IMR-90 (cell line): Measurements from ENCODE around the gene NUTM1. TPM values are rescaled to one million over a fixed set of nuclear protein-coding genes. Genes with fewer than 3 reads are reported as not detected.

Experiments used
- ATAC-seq: fragments of 200-7000 bp; cut with Tn5 transposase; 2 replicates; pipeline ENCODE4 v1.9.1; 2020; ENCODE audit warnings: low read depth, mild to moderate bottlenecking, moderate library complexity
- BruUV-seq: library from RNA; stranded (reverse); fragments of 400-500 nt; replicated peaks from 2 replicates; lab custom pipeline; 2021; lab: Mats Ljungman, UMichigan
- CTCF ChIA-PET: fragments of 300-600 bp; formaldehyde crosslinking; extraction: SDS; loops from one replicate; lab custom pipeline; 2021; ENCODE audit warnings: antibody characterized with exemption; lab: Yijun Ruan, JAX
- POLR2A ChIA-PET: fragments of 300-600 bp; sonication (Branson Sonifier 250); formaldehyde crosslinking; loops from one replicate; lab custom pipeline; 2022; ENCODE audit warnings: antibody characterized with exemption; ENCODE audit not compliant: unreplicated experiment; lab: Charles Lee
- DNase-seq: peaks from one replicate; pipeline ENCODE4 v3.0.0; 2013
- H2AFZ ChIP-seq: replicated peaks from 2 replicates; pipeline ENCODE3; 2013; ENCODE audit warnings: low read length, mild to moderate bottlenecking; ENCODE audit not compliant: poor library complexity
- H2AK5ac ChIP-seq: 2 replicates; pipeline ENCODE4 v1.6.1; 2013; ENCODE audit warnings: low read depth, low read length, inconsistent platforms
- H2AK9ac ChIP-seq: replicated peaks from 2 replicates; pipeline ENCODE3; 2013; ENCODE audit warnings: mild to moderate bottlenecking, low read depth, low read length, moderate library complexity; ENCODE audit not compliant: poor library complexity
- H2BK120ac ChIP-seq: 2 replicates; pipeline ENCODE4 v1.6.1; 2013; ENCODE audit warnings: low read depth, low read length, inconsistent platforms
- H2BK15ac ChIP-seq: 3 replicates; pipeline ENCODE4 v1.6.1; 2013; ENCODE audit warnings: low read depth, low read length, inconsistent platforms
- H2BK20ac ChIP-seq: 2 replicates; pipeline ENCODE4 v1.6.1; 2013; ENCODE audit warnings: low read depth, mild to moderate bottlenecking, inconsistent platforms, low read length, moderate library complexity
- H2BK5ac ChIP-seq: 2 replicates; pipeline ENCODE4 v1.6.1; 2013; ENCODE audit warnings: mild to moderate bottlenecking, low read depth, low read length, inconsistent platforms; ENCODE audit not compliant: poor library complexity, severe bottlenecking
- H3K14ac ChIP-seq: replicated peaks from 2 replicates; pipeline ENCODE4 v1.6.1; 2013; ENCODE audit warnings: low read depth, low read length, inconsistent platforms
- H3K18ac ChIP-seq: 2 replicates; pipeline ENCODE4 v1.6.1; 2013; ENCODE audit warnings: low read depth, low read length, control low read depth
- H3K23ac ChIP-seq: 2 replicates; pipeline ENCODE4 v1.6.1; 2013; ENCODE audit warnings: low read depth, low read length, inconsistent platforms
- H3K27ac ChIP-seq: 2 replicates; pipeline ENCODE4 v1.5.1; 2013; ENCODE audit warnings: mild to moderate bottlenecking, control low read depth, low read length; ENCODE audit not compliant: insufficient read depth
- H3K27me3 ChIP-seq: 2 replicates; pipeline ENCODE4 v1.6.1; 2013; ENCODE audit warnings: low read length; ENCODE audit not compliant: control insufficient read depth, insufficient read depth
- H3K36me3 ChIP-seq: 2 replicates; pipeline ENCODE4 v1.6.1; 2013; ENCODE audit warnings: low read length, mixed read lengths; ENCODE audit not compliant: control insufficient read depth, insufficient read depth
- H3K4ac ChIP-seq: 2 replicates; pipeline ENCODE4 v1.6.1; 2013; ENCODE audit warnings: low read depth, low read length, inconsistent platforms
- H3K4me1 ChIP-seq: 2 replicates; pipeline ENCODE4 v1.6.1; 2013; ENCODE audit warnings: low read length, mixed read lengths; ENCODE audit not compliant: control insufficient read depth, insufficient read depth
- H3K4me2 ChIP-seq: 2 replicates; pipeline ENCODE4 v1.6.1; 2013; ENCODE audit warnings: low read depth, mild to moderate bottlenecking, control low read depth, low read length, moderate library complexity
- H3K4me3 ChIP-seq: 2 replicates; pipeline ENCODE4 v1.5.1; 2013; ENCODE audit warnings: low read depth, mild to moderate bottlenecking, control low read depth, low read length, moderate library complexity; ENCODE audit not compliant: insufficient read depth
- H3K56ac ChIP-seq: 2 replicates; pipeline ENCODE4 v1.6.1; 2013; ENCODE audit warnings: low read length, inconsistent platforms; ENCODE audit not compliant: insufficient read depth; ENCODE audit errors: extremely low read depth
- H3K79me1 ChIP-seq, 2 experiments: 2 replicates each; pipeline ENCODE4 v1.6.1; 2013; ENCODE audit warnings: low read length in 2 of 2, inconsistent platforms in 1 of 2, low read depth in 1 of 2
- H3K9ac ChIP-seq: 2 replicates; pipeline ENCODE4 v1.6.1; 2013; ENCODE audit warnings: low read depth, low read length, control low read depth
- H3K9me1 ChIP-seq: 2 replicates; pipeline ENCODE4 v1.6.1; 2013; ENCODE audit warnings: low read length, inconsistent platforms; ENCODE audit not compliant: insufficient read depth
- H3K9me3 ChIP-seq: 2 replicates; pipeline ENCODE4 v1.6.1; 2013; ENCODE audit warnings: low read length; ENCODE audit not compliant: control insufficient read depth, insufficient read depth
- H4K20me1 ChIP-seq: 2 replicates; pipeline ENCODE4 v1.6.1; 2013; ENCODE audit warnings: low read length, inconsistent platforms; ENCODE audit not compliant: insufficient read depth
- H4K5ac ChIP-seq: 2 replicates; pipeline ENCODE4 v1.6.1; 2013; ENCODE audit warnings: mild to moderate bottlenecking, low read depth, low read length, control low read depth
- H4K8ac ChIP-seq, 2 experiments: 2 replicates each; pipeline ENCODE4 v1.6.1; 2013; ENCODE audit warnings: low read depth in 2 of 2, low read length in 2 of 2, control low read depth in 1 of 2, inconsistent platforms in 1 of 2
- H4K91ac ChIP-seq: 2 replicates; pipeline ENCODE4 v1.6.1; 2013; ENCODE audit warnings: low read depth, low read length, inconsistent platforms; ENCODE audit not compliant: insufficient read depth
- MAZ ChIP-seq: IDR thresholded peaks from 2 replicates; pipeline ENCODE4 v1.6.1; 2012; ENCODE audit warnings: low read depth, mild to moderate bottlenecking, low read length, improper control_type of control experiment, moderate library complexity, borderline replicate concordance
- RFX5 ChIP-seq: IDR thresholded peaks from 2 replicates; pipeline ENCODE4 v1.8.0; 2012; ENCODE audit warnings: low read depth, mild to moderate bottlenecking, low read length, moderate library complexity
- SMC3 ChIP-seq: fragments of 150-350 bp; IDR thresholded peaks from 2 replicates; pipeline ENCODE4 v1.6.1; 2016; ENCODE audit warnings: low read depth, mild to moderate bottlenecking, antibody characterized with exemption, low read length, moderate library complexity
- WGBS, 2 experiments: methylation state at CpG; one replicate each; pipeline versions ENCODE4 v1.1.5 to v1.1.7; 2013; ENCODE audit warnings: missing lambda C conversion rate in 2 of 2; ENCODE audit not compliant: insufficient read length in 1 of 2; ENCODE audit errors: extremely low coverage in 2 of 2; 5-methylcytosine and 5-hydroxymethylcytosine counted together
- dilution Hi-C: fragments of 300-500 bp; cut with HindIII; formaldehyde crosslinking; loops from one replicate; pipeline ENCODE4 v1.14.3; 2018; ENCODE audit warnings: low sequenced_read_pairs; ENCODE audit not compliant: unreplicated experiment
- in situ Hi-C: fragments of 300-500 bp; cut with MboI; formaldehyde crosslinking; loops from 3 replicates; pipeline ENCODE4 v1.14.3; 2019; ENCODE audit warnings: low sequenced_read_pairs, inconsistent platforms, mixed read lengths
- intact Hi-C: fragments of 100-400 bp; cut with micrococcal nuclease; formaldehyde crosslinking; loops from 2 replicates; pipeline ENCODE4 v1.10.0; 2022
- polyA plus RNA-seq, 3 experiments: library from polyadenylated mRNA; depleted of rRNA; stranded (reverse); fragments of >200 nt; gene quantifications; 2 replicates each; pipeline ENCODE4 v1.2.3, GENCODE V29; 2012; ENCODE audit warnings: low replicate concordance in 1 of 3
- total RNA-seq: library from RNA; depleted of rRNA; stranded (reverse); fragments of >200 nt; gene quantifications from 2 replicates; pipeline ENCODE4 v1.2.3, GENCODE V29; 2012

NUTM1 gene
- total and polyA plus RNA-seq, 2 of the 4 experiments (the other 2 are of a cell fraction): not detected

DNA sequence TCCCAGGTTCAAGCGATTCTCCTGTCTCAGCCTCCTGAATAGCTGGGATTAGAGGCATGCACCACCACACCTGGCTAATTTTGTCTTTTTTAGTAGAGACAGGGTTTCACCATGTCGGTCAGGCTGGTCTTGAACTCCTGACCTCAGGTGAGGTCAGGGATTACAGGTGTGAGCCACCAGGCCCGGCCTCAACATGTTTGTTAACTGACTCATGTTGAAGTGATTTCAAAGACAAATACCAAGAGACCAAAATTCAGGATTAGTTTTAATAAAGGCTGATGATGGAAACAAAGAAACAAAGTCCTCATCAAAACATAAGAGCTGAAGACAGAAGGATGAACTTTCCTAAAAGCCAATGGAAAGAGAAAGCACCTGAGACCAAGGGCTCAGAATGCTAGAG, 42.1 kb upstream of the NUTM1 start:
- H3K23ac ChIP-seq: no peak overlapping the region

More for the DNA sequence above, 42.1 kb upstream of the NUTM1 start:
- Histone ChIP-seq H3K27ac (no peak overlapping the region), H4K8ac (no peak overlapping the region), H4K5ac (no peak overlapping the region), H4K91ac (no peak overlapping the region), H3K9ac (no peak overlapping the region), H2AFZ (no peak overlapping the region), H3K9me1 (peaks cover 5% of the 10 kb centered on the region), H4K20me1 (no peaks in the 10 kb centered on the region; the same call in 1 of the 2 replicates), H3K9me3 (no peaks in the 10 kb centered on the region), H3K36me3 (no peaks in the 10 kb centered on the region), H3K18ac (no peak overlapping the region), H3K14ac (no peak overlapping the region), H3K4me3 (no peak overlapping the region), H2AK9ac (no peak overlapping the region), H3K27me3 (no peaks in the 10 kb centered on the region), H2BK120ac (no peak overlapping the region), H3K79me1 (peaks cover 5 to 9% of the 10 kb centered on the region in 2 experiments; a peak in 3 of 4 replicates), H3K4ac (no peak overlapping the region), H3K4me1 (peaks cover 2% of the 10 kb centered on the region; the same call in 1 of the 2 replicates), H3K56ac (no peak overlapping the region), H2BK5ac (no peak overlapping the region), H2AK5ac (no peak overlapping the region), H2BK20ac (no peak overlapping the region), H2BK15ac (no peak overlapping the region), H3K4me2 (no peak overlapping the region)
- ATAC-seq (no peak), DNase-seq (no peak)
- no CpG with 5 or more reads among the region's 3 CpGs for WGBS, 2 experiments
- no peak for TF ChIP-seq MAZ
- no peak for TF ChIP-seq RFX5
- no peak for TF ChIP-seq SMC3
- in situ Hi-C loops: no loop called here
- intact Hi-C loops: no loop called here
- ChIA-PET POLR2A (no interaction called here), CTCF (no interaction called here)
- dilution Hi-C loops: no loop called here
- BruUV-seq: no TSS peak
